Activated naive CD4-positive, alpha-beta T cell treated with anti-CD3 and anti-CD28 coated beads, Interleukin-2, amount 50 U/mL, for 72 hours (primary cell): ENCODE results near the gene NHLRC4. TPM values are rescaled to one million over a fixed set of nuclear protein-coding genes. Genes with fewer than 3 reads are reported as not detected.

Experiments
- ATAC-seq, 2 donors: fragments of 150-1000 bp; cut with Tn5 transposase; 2 replicates each; pipeline ENCODE4 v1.10.0; 2021; ENCODE audit warnings: mild to moderate bottlenecking in 2 of 2, moderate library complexity in 2 of 2
- DNase-seq, 2 donors: peaks; one replicate each; pipeline ENCODE4 v3.0.0; 2021 to 2022; ENCODE audit warnings: low spot score in 2 of 2
- H3K27ac Mint-ChIP-seq, 2 donors: one replicate each; pipeline ENCODE4 v1.8.0; 2022; ENCODE audit warnings: mild to moderate bottlenecking in 2 of 2, mixed read lengths in 2 of 2
- H3K36me3 Mint-ChIP-seq, 2 donors: one replicate each; pipeline ENCODE4 v1.8.0; 2022; ENCODE audit warnings: mixed read lengths in 2 of 2
- H3K9me3 Mint-ChIP-seq, 2 donors: one replicate each; pipeline ENCODE4 v1.8.0; 2022; ENCODE audit warnings: mixed read lengths in 2 of 2
- total RNA-seq, 2 donors: library from RNA; stranded (reverse); gene quantifications; one replicate each; pipeline ENCODE4 v1.2.3, GENCODE V29; 2022

The NHLRC4 gene
- total RNA-seq, 2 donors from 2014 or later, result 0.59 to 1.8 TPM

DNA sequence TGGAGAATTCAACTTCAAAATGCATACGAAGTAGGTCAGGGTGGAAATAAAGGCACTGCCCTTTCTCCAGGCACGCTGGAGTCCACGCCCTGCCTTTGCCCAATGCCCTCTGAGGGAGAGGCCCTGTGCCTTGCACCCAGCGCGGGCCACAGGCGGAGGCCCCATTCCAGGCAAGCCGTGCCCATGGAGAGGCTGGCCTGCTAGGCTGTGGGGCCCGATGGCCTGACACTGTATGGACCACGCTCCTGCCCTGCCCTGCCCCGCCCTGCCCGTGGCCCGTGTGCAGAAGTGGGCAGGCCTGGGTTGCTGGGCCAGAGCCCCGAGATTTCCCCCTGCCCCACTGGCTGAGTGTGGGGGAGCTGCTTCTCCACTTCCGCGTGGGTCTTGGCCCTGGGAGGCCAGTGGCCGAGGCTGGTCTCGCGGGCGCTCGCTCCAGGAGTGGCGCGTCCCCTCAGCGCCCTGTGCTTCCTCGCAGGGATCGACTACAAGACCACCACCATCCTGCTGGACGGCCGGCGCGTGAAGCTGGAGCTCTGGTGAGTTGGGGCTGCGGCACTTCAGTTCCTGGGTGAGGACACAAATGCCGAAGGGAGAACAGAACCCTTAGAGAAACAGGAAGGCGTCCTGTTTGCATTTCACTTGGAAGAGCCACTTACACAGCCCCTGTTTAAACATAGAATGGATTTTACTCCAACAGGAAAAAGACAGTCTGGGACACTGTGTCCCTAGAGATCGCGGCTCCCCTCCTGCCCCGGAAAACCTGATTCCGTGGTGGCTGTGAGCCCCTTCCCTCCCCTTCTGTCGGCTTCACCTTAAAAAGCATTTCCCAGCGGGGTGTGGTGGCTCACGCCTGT, 50.2 kb downstream of the NHLRC4 start:
- ATAC-seq (no peak), DNase-seq (no peak)
- H3K9me3 Mint-ChIP-seq, result no peaks in the 10 kb centered on the region
- H3K27ac Mint-ChIP-seq, result no peak overlapping the region
- no peaks in the 10 kb centered on the region for H3K36me3 Mint-ChIP-seq

DNA sequence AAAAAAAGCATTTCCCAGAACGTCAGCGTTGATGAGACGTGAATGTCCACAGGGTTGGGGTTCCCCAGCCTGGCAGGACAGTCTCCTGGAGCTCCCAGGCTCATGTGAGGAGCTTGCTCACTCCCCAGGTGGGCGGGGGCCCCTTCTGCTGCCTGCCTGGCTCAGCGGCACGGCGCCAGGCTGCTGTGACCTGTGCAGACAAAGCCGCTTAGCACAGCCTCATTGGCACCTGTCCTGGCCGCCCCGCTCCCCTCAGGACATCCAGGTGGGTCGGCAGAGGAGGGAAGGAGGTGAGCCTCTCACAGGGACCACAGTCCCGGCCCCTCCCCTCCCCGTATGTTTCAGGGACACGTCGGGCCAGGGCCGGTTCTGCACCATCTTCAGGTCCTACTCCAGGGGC, 51.0 kb downstream of the NHLRC4 start:
- no peaks in the 10 kb centered on the region for H3K9me3 Mint-ChIP-seq

More for the DNA sequence above, 51.0 kb downstream of the NHLRC4 start:
- DNase-seq (no peak), ATAC-seq (no peak)
- H3K36me3 Mint-ChIP-seq, result no peaks in the 10 kb centered on the region
- H3K27ac Mint-ChIP-seq, result no peak overlapping the region

Other genes starting within 250 kb of the NHLRC4 start
- gene AXIN1, start 214.3 kb upstream of the NHLRC4 start, total RNA-seq, result 10 to 100 TPM; 21.4 to 22.8 TPM
- 10 to 100 TPM; 77.9 to 97.7 TPM for gene MRPL28, start 196.5 kb upstream of the NHLRC4 start, total RNA-seq
- gene PGAP6, start 185.0 kb upstream of the NHLRC4 start, total RNA-seq, result 10 to 100 TPM; 18.5 to 46.1 TPM
- gene NME4, start 169.8 kb upstream of the NHLRC4 start, total RNA-seq, result 10 to 100 TPM; 15.6 to 58.4 TPM
- gene DECR2, start 165.1 kb upstream of the NHLRC4 start, total RNA-seq, result 10 to 100 TPM; 12.6 to 14.6 TPM
- 10 to 100 TPM; 18.6 to 32.0 TPM for gene RAB11FIP3, start 141.4 kb upstream of the NHLRC4 start, total RNA-seq
- 10 to 100 TPM; 55.5 to 76.5 TPM for gene CAPN15, start 39.3 kb upstream of the NHLRC4 start, total RNA-seq
- gene PRR35, start 6.6 kb upstream of the NHLRC4 start, total RNA-seq, result not detected
- 10 to 100 TPM; 21.9 to 24.2 TPM for gene PIGQ, start 3.0 kb downstream of the NHLRC4 start, total RNA-seq
- 10 to 100 TPM; 12.1 to 13.0 TPM for gene RAB40C, start 23.1 kb downstream of the NHLRC4 start, total RNA-seq
- gene WFIKKN1, start 64.0 kb downstream of the NHLRC4 start, total RNA-seq, result under 1 TPM; 0.33 to 0.71 TPM
- 100 to 1,000 TPM in 1 of 2 donors, 10 to 100 TPM in 1; 47.2 to 120 TPM for gene METTL26, start 69.3 kb downstream of the NHLRC4 start, total RNA-seq
- gene MCRIP2, start 74.8 kb downstream of the NHLRC4 start, total RNA-seq, result 10 to 100 TPM; 33.7 to 52.0 TPM
- 100 to 1,000 TPM in 1 of 2 donors, 10 to 100 TPM in 1; 36.1 to 101 TPM for gene WDR90, start 82.4 kb downstream of the NHLRC4 start, total RNA-seq
- gene RHOT2, start 101.1 kb downstream of the NHLRC4 start, total RNA-seq, result 100 to 1,000 TPM; 112 to 118 TPM
- 1 to 10 TPM; 1.3 to 4.6 TPM for gene RHBDL1, start 108.7 kb downstream of the NHLRC4 start, total RNA-seq
- 10 to 100 TPM; 61.2 to 69.9 TPM for gene STUB1, start 113.4 kb downstream of the NHLRC4 start, total RNA-seq
- 10 to 100 TPM; 11.0 to 24.7 TPM for gene JMJD8, start 117.3 kb downstream of the NHLRC4 start, total RNA-seq
- 10 to 100 TPM; 16.0 to 19.1 TPM for gene WDR24, start 123.4 kb downstream of the NHLRC4 start, total RNA-seq
- 10 to 100 TPM in 1 of 2 donors, 1 to 10 TPM in 1; 2.8 to 16.4 TPM for gene FBXL16, start 138.8 kb downstream of the NHLRC4 start, total RNA-seq
- gene METRN, start 148.1 kb downstream of the NHLRC4 start, total RNA-seq, result 10 to 100 TPM; 10.1 to 14.7 TPM
- gene ANTKMT, start 154.1 kb downstream of the NHLRC4 start, total RNA-seq, result 10 to 100 TPM; 17.6 to 22.6 TPM
- 10 to 100 TPM in 1 of 2 donors, 1 to 10 TPM in 1; 6.2 to 10.7 TPM for gene CCDC78, start 159.4 kb downstream of the NHLRC4 start, total RNA-seq
- gene HAGHL, start 160.1 kb downstream of the NHLRC4 start, total RNA-seq, result 10 to 100 TPM; 22.2 to 24.5 TPM
- 100 to 1,000 TPM in 1 of 2 donors, 10 to 100 TPM in 1; 41.7 to 122 TPM for gene CIAO3, start 174.0 kb downstream of the NHLRC4 start, total RNA-seq
- not detected for gene MSLN, start 193.7 kb downstream of the NHLRC4 start, total RNA-seq
- 10 to 100 TPM; 11.2 to 27.1 TPM for gene RPUSD1, start 221.4 kb downstream of the NHLRC4 start, total RNA-seq
- 100 to 1,000 TPM in 1 of 2 donors, 10 to 100 TPM in 1; 98.7 to 116 TPM for gene CHTF18, start 221.6 kb downstream of the NHLRC4 start, total RNA-seq
- gene GNG13, start 233.7 kb downstream of the NHLRC4 start, total RNA-seq, result not detected